ENCODE data around the gene ATCAY.
"Not testable (repeated sequence)": the region's sequence is repeated elsewhere in the genome, so short reads cannot be mapped to it uniquely, and the experiment has no call there.

Gene ATCAY

DNA sequence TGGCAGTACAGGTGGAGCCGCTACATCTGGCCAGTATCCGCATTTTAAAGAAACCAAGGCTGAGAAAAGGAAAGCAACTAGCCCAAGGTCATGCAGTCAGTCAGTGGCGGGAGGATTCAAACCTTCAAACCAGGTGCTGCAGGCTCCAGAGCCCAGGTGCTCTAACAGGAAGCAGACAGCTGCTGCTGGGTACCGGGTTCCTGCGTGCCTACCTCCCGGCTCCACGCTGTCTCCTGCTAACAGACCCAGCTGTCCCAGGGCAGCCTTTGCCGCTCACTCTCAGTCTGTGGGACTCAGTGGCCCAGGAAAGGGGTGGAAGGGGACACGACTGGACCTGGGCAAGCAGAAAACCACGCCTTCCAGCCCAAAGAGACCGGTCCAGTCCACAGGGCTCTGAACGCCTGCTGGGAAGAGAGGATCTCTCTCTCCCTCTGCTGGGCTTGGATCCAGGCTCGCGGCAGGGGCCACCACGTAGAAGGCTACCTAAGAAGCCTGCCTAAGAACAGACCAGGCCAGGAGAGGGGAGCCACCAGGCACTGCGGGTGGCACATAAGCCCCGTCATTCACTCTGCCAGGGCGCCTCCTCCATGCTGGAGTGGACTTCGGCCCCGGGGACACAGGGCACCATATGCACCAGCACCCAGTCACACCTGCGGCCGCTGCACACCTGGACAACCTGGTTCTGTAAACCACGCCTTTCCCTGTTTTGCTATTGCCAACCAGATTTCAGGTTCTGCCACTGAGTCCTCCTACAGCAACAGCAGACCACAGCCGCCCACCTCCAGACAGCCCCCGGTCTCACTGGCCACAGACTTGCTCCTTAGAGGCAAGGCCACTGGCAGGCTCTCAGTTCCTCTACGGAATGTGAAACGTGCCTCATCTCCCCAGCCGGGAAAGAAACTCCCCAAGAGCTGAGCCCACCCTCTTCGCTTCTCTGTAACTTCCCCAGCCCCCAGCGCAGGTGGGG lies 85.8 kb downstream of the ATCAY start:
- no peak for DNase-seq (ENCODE audit: low read depth in 1 of 2, low spot score in 1 of 2)
- TF ChIP-seq GABPA (IDR thresholded peaks at IDR 0.05; ENCODE audit: low read depth) (no peak), SPI1 (IDR thresholded peaks at IDR 0.05; ENCODE audit: borderline replicate concordance, low read depth) (no peak), POLR2AphosphoS5 (IDR thresholded peaks at IDR 0.05; ENCODE audit: low read depth) (no peak)
- TF ChIP-seq, protein P1, sequence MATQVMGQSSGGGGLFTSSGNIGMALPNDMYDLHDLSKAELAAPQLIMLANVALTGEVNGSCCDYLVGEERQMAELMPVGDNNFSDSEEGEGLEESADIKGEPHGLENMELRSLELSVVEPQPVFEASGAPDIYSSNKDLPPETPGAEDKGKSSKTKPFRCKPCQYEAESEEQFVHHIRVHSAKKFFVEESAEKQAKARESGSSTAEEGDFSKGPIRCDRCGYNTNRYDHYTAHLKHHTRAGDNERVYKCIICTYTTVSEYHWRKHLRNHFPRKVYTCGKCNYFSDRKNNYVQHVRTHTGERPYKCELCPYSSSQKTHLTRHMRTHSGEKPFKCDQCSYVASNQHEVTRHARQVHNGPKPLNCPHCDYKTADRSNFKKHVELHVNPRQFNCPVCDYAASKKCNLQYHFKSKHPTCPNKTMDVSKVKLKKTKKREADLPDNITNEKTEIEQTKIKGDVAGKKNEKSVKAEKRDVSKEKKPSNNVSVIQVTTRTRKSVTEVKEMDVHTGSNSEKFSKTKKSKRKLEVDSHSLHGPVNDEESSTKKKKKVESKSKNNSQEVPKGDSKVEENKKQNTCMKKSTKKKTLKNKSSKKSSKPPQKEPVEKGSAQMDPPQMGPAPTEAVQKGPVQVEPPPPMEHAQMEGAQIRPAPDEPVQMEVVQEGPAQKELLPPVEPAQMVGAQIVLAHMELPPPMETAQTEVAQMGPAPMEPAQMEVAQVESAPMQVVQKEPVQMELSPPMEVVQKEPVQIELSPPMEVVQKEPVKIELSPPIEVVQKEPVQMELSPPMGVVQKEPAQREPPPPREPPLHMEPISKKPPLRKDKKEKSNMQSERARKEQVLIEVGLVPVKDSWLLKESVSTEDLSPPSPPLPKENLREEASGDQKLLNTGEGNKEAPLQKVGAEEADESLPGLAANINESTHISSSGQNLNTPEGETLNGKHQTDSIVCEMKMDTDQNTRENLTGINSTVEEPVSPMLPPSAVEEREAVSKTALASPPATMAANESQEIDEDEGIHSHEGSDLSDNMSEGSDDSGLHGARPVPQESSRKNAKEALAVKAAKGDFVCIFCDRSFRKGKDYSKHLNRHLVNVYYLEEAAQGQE (IDR thresholded peaks at IDR 0.05; ENCODE audit: insufficient replicate concordance, low read depth): no peak
- TF ChIP-seq, protein P2, sequence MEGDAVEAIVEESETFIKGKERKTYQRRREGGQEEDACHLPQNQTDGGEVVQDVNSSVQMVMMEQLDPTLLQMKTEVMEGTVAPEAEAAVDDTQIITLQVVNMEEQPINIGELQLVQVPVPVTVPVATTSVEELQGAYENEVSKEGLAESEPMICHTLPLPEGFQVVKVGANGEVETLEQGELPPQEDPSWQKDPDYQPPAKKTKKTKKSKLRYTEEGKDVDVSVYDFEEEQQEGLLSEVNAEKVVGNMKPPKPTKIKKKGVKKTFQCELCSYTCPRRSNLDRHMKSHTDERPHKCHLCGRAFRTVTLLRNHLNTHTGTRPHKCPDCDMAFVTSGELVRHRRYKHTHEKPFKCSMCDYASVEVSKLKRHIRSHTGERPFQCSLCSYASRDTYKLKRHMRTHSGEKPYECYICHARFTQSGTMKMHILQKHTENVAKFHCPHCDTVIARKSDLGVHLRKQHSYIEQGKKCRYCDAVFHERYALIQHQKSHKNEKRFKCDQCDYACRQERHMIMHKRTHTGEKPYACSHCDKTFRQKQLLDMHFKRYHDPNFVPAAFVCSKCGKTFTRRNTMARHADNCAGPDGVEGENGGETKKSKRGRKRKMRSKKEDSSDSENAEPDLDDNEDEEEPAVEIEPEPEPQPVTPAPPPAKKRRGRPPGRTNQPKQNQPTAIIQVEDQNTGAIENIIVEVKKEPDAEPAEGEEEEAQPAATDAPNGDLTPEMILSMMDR (IDR thresholded peaks at IDR 0.05; ENCODE audit: insufficient read depth, low read length): no peak
- Histone ChIP-seq H3K27me3 (ENCODE audit: insufficient read depth, poor library complexity, severe bottlenecking) (no peaks in the 10 kb centered on the region), H3K4me3 (replicated peaks; ENCODE audit: insufficient read depth, low read length) (no peak overlapping the region), H3K27ac (replicated peaks) (no peak overlapping the region)

DNA sequence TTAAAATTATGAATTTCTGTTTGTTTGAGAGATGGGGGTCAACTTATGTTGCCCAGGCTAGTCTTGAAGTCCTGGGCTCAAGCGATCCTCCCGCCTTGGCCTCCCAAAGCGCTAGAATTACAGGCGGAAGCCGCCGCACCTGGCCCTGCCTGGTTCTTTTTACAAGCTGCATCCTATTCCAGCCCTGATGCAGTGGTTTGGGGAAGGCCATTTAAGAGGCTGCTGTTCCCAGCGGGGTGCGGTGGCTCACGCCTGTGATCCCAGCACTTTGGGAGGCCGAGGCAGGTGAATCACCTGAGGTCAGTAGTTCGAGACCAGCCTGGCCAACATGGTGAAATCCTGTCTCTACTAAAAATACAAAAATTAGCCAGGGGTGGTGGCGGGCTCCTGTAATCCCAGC lies 87.5 kb downstream of the ATCAY start:
- not testable (repeated sequence) for H3K27me3 ChIP-seq (ENCODE audit: insufficient read depth, poor library complexity, severe bottlenecking); DNase-seq (ENCODE audit: low read depth in 1 of 2, low spot score in 1 of 2); H3K4me3 ChIP-seq (replicated peaks; ENCODE audit: insufficient read depth, low read length); H3K27ac ChIP-seq (replicated peaks)

DNA sequence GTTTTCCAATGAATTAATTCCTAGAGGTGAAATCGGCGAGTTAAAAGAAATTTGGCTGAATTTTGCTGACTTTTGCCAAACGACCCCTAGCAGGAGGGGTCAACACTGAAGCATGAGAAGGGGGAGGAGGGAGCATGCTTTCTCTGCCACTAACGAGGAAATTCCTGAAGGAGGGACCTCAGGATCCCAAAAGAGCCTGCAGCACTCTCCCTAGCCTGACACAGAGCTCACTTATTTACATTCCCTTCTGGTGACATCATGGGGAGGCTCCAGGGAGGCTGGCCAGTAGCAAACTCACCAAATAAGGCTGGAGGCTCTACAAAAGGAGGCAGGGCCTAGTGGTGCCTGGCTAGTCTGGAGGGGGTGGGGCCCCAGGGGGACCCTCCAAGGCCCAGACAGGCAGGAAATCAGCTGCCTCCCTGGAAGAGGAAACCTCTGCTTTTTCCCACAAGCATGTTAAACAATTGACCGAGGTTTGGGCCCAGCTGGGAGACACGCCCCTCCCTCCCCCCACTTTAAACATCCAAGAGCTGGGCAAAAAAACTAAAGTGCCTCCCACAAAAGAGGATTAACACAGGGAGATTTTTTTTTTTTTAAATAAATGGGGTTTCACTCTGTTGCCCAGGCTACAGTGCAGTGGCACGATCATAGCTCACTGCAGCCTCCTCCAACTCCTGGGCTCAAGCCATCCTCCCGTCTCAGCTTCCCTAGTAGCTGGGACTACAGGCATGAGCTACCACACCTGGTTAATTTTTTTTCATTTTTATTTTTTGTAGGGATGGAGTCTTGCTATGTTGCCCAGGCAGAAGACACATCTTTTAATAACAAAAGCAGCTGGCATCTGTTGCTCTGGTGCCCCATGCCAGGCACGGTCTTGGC lies 88.3 kb downstream of the ATCAY start:
- no peak overlapping the region for H3K4me3 ChIP-seq (replicated peaks; ENCODE audit: insufficient read depth, low read length)
- no peak for DNase-seq (ENCODE audit: low read depth in 1 of 2, low spot score in 1 of 2)
- no peak overlapping the region for H3K27ac ChIP-seq (replicated peaks)
- TF ChIP-seq POLR2AphosphoS5 (IDR thresholded peaks at IDR 0.05; ENCODE audit: low read depth) (no peak), GABPA (IDR thresholded peaks at IDR 0.05; ENCODE audit: low read depth) (no peak), SPI1 (IDR thresholded peaks at IDR 0.05; ENCODE audit: borderline replicate concordance, low read depth) (no peak)
- TF ChIP-seq, protein P1 (IDR thresholded peaks at IDR 0.05; ENCODE audit: insufficient replicate concordance, low read depth): no peak
- TF ChIP-seq, protein P2 (IDR thresholded peaks at IDR 0.05; ENCODE audit: insufficient read depth, low read length): no peak
- no peaks in the 10 kb centered on the region for H3K27me3 ChIP-seq (ENCODE audit: insufficient read depth, poor library complexity, severe bottlenecking)

All from HL-60 (cell line).